HL-60/S4 (cell line): ENCODE measurements around the gene ADAMTS17.

Source experiments
- in situ Hi-C: fragments of 300-500 bp; cut with MboI; formaldehyde crosslinking; loops from 2 replicates; pipeline ENCODE4 v1.14.3; 2022; ENCODE audit warnings: low sequenced_read_pairs

Gene ADAMTS17

DNA sequence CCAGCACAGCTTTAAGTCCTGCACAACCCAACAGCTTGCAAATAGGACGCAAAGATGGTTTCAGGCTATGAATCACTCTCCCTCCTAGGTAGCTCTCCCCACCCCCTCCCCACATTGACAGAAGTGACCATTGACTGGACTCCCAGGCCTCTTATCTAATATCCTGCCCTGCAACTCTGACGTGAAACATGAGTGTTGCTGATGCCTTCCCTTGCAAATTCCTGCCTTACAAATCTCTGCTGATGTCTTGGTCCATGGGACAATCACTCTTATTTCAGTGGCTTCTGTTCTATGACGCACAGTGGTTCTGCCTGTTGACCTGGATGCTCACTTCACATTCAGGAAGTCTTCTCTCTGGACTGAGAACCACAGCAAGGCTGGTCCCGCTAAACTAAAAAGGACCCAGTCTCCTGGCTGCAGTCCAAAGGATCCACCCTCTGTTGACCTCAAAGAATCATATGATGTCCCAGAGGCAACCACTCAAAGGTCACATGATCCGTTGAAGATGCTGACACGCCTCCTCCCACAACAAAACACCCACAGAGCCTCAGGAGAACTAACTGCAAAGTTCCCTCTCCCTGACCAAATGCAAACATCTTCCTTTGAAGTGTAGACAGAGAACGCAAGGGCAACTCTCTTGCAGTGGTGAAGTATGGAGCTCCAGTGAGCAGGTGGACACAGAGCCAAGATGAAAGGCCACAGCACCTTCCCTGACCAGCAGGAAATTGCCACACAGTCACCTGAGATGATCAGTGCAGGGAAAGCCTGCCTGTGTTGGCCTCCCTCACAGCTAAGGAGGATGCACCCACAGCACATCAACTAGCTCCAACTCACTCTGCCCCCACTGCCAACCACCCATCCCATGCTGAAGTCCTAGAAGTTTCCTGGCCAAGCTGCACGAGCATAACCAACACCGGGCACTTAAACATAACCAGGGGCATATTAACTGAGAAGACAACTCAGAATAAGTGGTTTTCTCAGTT, 112.3 kb downstream of the ADAMTS17 start:
- in situ Hi-C loops = no loop called here

DNA sequence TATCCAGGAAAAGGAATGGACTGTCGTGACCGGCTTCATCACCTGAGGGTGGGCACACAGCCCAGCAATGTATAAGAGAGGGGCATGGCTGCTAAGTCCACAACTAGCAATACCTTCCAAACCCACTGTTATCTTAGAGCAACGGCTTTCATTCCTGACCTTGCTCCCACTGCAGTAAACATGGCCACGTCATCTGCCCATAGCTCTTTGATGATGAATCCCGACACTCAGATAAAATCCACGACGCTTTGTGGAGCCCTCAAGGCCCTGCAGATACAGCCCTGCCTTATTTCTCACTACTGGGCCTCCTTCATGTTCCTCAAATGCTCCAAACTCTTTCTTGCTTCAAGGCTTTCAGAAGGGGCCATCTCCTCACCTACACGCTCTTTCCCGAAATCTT, 114.0 kb downstream of the ADAMTS17 start:
- in situ Hi-C loops = no loop called here

- in situ Hi-C loops = no loop called here
Observed at GRCh38 chr15:100226107-100226506, 115.7 kb downstream of the ADAMTS17 start.

- in situ Hi-C loops = no loop called here
Observed at GRCh38 chr15:100224206-100225185, 117.3 kb downstream of the ADAMTS17 start.

DNA sequence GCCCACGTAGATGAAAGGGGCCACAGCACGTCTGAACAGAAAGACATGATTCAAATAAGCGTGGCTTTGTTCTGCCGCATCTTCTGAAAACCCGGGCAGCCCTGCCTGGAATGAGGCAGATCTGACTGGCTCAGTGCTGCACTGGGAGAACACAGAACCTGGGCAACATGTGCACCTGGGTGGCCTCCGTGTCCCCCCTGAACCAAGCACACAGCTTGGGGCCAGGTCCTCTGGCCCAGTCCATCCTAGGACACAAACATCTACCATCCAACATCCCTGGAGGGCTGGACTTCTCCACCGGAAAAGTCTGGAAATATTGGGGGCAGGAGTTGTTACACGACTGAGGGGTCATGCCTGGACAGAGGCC, 119.4 kb downstream of the ADAMTS17 start:
- in situ Hi-C loops = no loop called here

GRCh38 chr15:100221471-100222348, 120.1 kb downstream of the ADAMTS17 start:
- in situ Hi-C loops = no loop called here

DNA sequence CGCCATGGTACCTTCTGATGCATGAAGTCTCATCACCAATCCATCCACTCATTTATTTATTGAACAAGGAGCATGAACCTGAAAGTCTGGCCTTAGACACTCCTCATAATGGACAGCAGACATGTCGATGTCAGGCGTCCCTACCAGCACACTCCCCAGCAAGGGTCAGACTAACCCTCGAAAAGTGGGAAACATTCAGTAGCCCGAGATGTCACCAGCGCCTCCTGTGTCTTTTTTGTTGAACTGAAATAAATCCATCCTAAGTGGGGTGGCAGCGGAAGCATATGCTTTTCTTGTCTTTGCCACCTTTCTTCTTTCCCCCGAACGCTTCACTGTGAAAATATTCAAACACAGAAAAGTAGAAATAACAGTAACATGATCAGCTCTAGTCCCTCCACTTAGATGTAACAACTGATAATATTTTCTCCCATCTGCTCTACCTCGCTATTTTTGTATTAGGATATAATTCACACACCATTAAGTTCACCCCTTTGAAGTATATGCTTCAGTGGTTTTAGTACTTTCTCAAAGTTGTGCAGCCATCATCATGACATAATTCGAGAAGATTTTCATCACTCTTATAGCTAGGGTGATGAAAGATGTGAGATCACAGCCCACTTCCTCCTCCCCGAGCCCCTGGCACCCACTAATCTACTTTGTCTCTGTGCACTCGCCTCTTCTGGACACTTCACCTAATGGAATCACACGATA, 121.6 kb downstream of the ADAMTS17 start:
- in situ Hi-C loops = no loop called here

- in situ Hi-C loops = no loop called here
Observed at GRCh38 chr15:100218434-100218833, 123.3 kb downstream of the ADAMTS17 start.

GRCh38 chr15:100216182-100216581, 125.6 kb downstream of the ADAMTS17 start:
- in situ Hi-C loops = no loop called here

- in situ Hi-C loops = no loop called here
Observed at GRCh38 chr15:100215843-100216169, 126.0 kb downstream of the ADAMTS17 start.

DNA sequence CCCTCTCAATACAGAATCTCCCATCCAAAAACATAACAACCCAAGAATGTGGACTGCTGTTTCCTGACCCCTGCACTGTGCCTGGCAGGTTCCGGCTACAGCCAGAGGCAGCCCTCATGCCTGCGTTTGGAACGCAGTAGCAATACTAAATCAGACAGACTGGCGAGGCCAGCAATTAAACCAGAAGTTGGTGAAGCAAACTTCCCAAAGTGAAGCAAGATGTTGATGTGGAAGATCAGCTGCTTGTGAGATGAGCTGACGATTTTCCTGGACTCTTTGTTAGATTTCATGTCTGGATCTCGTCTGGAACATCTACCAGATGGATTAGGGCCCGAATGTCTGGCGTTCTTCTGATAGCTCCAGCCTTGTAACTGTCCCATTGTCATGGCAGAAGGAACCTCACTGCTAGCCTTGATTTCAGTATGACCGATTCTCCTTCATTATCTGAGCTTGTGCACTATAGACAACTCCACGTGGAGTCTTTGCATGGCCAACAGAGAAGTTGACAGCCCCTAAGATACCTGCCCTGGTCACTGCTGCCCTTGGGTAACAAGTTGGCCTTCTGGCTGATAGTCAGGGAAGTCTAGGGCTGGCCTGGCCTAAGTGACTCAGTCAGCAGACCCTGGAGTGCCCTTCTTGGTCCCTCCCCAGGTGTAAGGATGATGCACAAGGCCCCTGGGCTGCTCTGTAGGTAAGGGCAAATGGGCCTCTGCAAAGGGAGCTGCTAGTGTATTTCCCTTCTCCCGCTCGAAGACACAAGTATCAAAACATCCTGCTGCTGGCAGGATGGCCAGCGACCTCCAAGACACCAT, 126.5 kb downstream of the ADAMTS17 start:
- in situ Hi-C loops = no loop called here

GRCh38 chr15:100211855-100212850, 129.6 kb downstream of the ADAMTS17 start:
- in situ Hi-C loops = no loop called here

DNA sequence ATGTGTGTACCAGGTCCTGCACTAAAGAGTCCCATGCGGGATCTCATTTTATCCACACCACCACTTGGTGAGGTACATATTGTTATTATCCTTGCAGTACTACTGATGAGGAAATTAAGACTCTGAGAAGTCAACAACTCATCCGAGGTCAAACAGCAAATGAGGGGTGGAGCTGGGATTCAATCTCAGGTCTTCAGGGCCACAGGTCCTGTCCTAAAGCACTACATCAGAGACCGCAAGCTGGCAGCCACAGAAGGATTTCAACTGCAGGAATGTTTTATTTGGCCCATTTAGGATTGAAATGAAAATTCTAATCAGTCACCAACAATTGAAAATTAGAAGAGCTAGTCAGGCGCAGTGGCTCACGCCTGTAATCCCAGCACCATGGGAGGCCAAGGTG, 131.4 kb downstream of the ADAMTS17 start:
- in situ Hi-C loops = no loop called here

- in situ Hi-C loops = no loop called here
Observed at GRCh38 chr15:100208921-100209603, 132.7 kb downstream of the ADAMTS17 start.

- in situ Hi-C loops = no loop called here
Observed at GRCh38 chr15:100207053-100207452, 134.7 kb downstream of the ADAMTS17 start.

DNA sequence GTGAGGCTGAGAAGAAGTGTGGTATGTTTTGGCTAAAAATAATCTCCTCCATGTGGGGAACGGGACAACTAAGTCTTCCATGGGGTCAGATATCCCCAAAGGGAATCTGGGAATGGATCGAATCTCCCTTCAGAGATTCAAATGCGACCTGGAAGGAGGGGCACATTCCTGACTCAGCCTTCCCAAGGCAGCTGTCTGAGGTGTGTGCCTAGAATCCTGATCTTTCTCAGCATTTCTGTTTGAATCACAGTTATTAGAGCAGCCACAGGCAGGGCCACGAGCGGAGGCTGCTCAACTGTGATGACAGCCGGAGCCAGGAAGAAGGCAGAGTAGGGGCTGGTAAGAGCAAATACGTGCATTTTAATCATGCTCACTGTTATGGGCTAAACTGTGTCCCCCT, 135.1 kb downstream of the ADAMTS17 start:
- in situ Hi-C loops = no loop called here

DNA sequence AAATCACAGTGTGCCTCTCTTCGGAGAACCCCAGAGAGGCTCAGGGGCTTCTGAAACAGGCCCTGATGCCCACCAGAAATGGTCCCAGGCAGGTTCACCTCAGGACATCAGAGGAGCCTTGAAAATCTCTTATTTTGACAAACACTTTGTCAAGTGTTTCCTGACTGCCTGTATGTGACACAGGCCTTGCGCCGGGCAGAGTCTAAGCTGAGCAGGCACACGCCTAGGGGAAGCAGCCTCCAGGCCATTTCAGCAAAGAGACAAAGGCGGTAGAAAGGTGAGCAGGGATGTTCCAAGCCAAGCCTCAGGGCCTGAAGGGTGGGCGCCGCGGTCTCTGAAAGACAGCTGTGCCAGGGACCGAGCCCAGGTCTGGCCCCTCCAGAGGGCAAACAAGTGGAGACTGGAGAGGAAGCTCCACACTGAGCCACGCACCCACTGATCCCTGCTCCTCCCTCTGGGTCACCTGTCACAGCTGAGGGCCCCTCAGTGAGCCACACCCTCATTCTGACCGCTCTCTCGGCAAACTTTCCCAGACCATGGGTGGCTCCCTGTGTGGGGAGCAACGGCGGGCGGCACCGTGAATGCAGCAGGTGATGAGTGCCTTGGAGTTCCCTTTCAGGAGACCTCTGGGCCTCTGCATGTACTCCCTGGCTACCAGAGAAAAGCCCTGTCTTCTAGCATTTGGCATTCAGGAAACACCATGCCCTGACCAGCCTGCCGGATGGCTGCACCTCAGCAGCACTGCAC, 136.1 kb downstream of the ADAMTS17 start:
- in situ Hi-C loops = no loop called here
